CD14-positive monocyte (primary cell): ENCODE data around the gene AIFM1. TPM values are rescaled to one million over a fixed set of nuclear protein-coding genes. Genes with fewer than 3 reads are reported as not detected.

Source experiments
- DNase-seq, 3 donors: peaks; one replicate each; pipeline ENCODE4 v3.0.0-alpha.2; 2011 to 2022
- H2AFZ ChIP-seq: 2 replicates; pipeline ENCODE4 v1.6.0; 2012; ENCODE audit warnings: mild to moderate bottlenecking, low read depth, low read length, inconsistent platforms; ENCODE audit not compliant: insufficient read depth, poor library complexity, severe bottlenecking
- H3K27ac ChIP-seq, 2 donors: 1 replicate in 1 of 2; 2 replicates in 1 of 2; pipeline ENCODE4 v1.5.1; 2012 to 2013; ENCODE audit warnings: low read length in 2 of 2, control low read depth in 1 of 2, inconsistent platforms in 1 of 2, low read depth in 1 of 2, mild to moderate bottlenecking in 1 of 2
- H3K27me3 ChIP-seq, 2 donors: one replicate each; pipeline versions ENCODE4 v1.6.0 to v1.6.1; 2011 to 2013; ENCODE audit warnings: low read length in 2 of 2; ENCODE audit not compliant: control insufficient read depth in 2 of 2, insufficient read depth in 2 of 2
- H3K36me3 ChIP-seq, 2 donors: replicated peaks in 1 of 2; 1 replicate in 1 of 2; 2 replicates in 1 of 2; pipeline versions ENCODE4 v1.5.1 to v1.6.1; 2012 to 2013; ENCODE audit warnings: low read length in 2 of 2, control low read depth in 1 of 2, inconsistent platforms in 1 of 2, mild to moderate bottlenecking in 1 of 2; ENCODE audit not compliant: insufficient read depth in 2 of 2, control insufficient read depth in 1 of 2
- H3K4me1 ChIP-seq, 2 donors: 1 replicate in 1 of 2; 2 replicates in 1 of 2; pipeline versions ENCODE4 v1.5.1 to v1.6.1; 2012 to 2013; ENCODE audit warnings: low read length in 2 of 2, control low read depth in 1 of 2, inconsistent platforms in 1 of 2, mild to moderate bottlenecking in 1 of 2, moderate library complexity in 1 of 2; ENCODE audit not compliant: insufficient read depth in 2 of 2, control insufficient read depth in 1 of 2
- H3K4me2 ChIP-seq: replicated peaks from 2 replicates; pipeline ENCODE3; 2012; ENCODE audit warnings: low read length, moderate library complexity, mild to moderate bottlenecking; ENCODE audit not compliant: poor library complexity, severe bottlenecking; ENCODE audit errors: extremely low read depth
- H3K4me3 ChIP-seq, 3 experiments: fragments of 200-600 bp in 1 of 3; sonication (generic) in 1 of 3; replicated peaks in 1 of 3; 1 replicate in 2 of 3; 2 replicates in 1 of 3; pipeline ENCODE4 v1.5.1; 2011 to 2013; ENCODE audit warnings: low read length in 3 of 3, mild to moderate bottlenecking in 3 of 3, control low read depth in 2 of 3, low read depth in 2 of 3, inconsistent platforms in 1 of 3, moderate library complexity in 1 of 3
- H3K79me2 ChIP-seq: 2 replicates; pipeline ENCODE4 v1.6.0; 2012; ENCODE audit warnings: mild to moderate bottlenecking, control low read depth, inconsistent platforms, low read length, moderate library complexity; ENCODE audit not compliant: insufficient read depth
- H3K9ac ChIP-seq: 2 replicates; pipeline ENCODE4 v1.6.0; 2017; ENCODE audit warnings: low read length, mild to moderate bottlenecking; ENCODE audit not compliant: insufficient read depth, poor library complexity, severe bottlenecking
- H3K9me3 ChIP-seq, 2 donors: replicated peaks in 1 of 2; 1 replicate in 1 of 2; 2 replicates in 1 of 2; pipeline versions ENCODE4 v1.5.1 to v1.6.1; 2012 to 2013; ENCODE audit warnings: low read length in 2 of 2, control low read depth in 1 of 2; ENCODE audit not compliant: control insufficient read depth in 1 of 2, insufficient read depth in 1 of 2
- H4K20me1 ChIP-seq: 2 replicates; pipeline ENCODE4 v1.6.0; 2012; ENCODE audit warnings: mild to moderate bottlenecking, low read length, control low read depth, moderate library complexity; ENCODE audit not compliant: insufficient read depth
- H3K27ac Mint-ChIP-seq, 7 donors: one replicate each; pipeline ENCODE4 v1.8.0; 2020; ENCODE audit warnings: mild to moderate bottlenecking in 7 of 7, mixed read lengths in 7 of 7, moderate library complexity in 6 of 7, inconsistent platforms in 2 of 7
- H3K27me3 Mint-ChIP-seq, 3 donors: one replicate each; pipeline ENCODE4 v1.8.0; 2021 to 2022; ENCODE audit warnings: low read depth in 3 of 3, mild to moderate bottlenecking in 3 of 3, mixed read lengths in 3 of 3, moderate library complexity in 3 of 3, inconsistent platforms in 1 of 3
- H3K36me3 Mint-ChIP-seq, 2 donors: one replicate each; pipeline ENCODE4 v1.8.0; 2020; ENCODE audit warnings: mixed read lengths in 2 of 2, inconsistent platforms in 1 of 2, mild to moderate bottlenecking in 1 of 2
- H3K4me1 Mint-ChIP-seq: one replicate; pipeline ENCODE4 v1.8.0; 2020; ENCODE audit warnings: mild to moderate bottlenecking, mixed read lengths
- H3K4me3 Mint-ChIP-seq, 2 donors: one replicate each; pipeline ENCODE4 v1.8.0; 2020; ENCODE audit warnings: mild to moderate bottlenecking in 2 of 2, mixed read lengths in 2 of 2, moderate library complexity in 1 of 2
- H3K9me3 Mint-ChIP-seq, 7 donors: one replicate each; pipeline ENCODE4 v1.8.0; 2020 to 2022; ENCODE audit warnings: mixed read lengths in 7 of 7, mild to moderate bottlenecking in 6 of 7, moderate library complexity in 6 of 7, inconsistent platforms in 2 of 7
- CTCF ChIP-seq: fragments of 200-600 bp; IDR thresholded peaks from one replicate; pipeline ENCODE4 v1.8.0; 2022; ENCODE audit warnings: antibody characterized with exemption, mild to moderate bottlenecking
- WGBS: methylation state at CpG from one replicate; pipeline ENCODE4 v1.1.5; 2013; ENCODE audit warnings: missing lambda C conversion rate; ENCODE audit not compliant: insufficient coverage; 5-methylcytosine and 5-hydroxymethylcytosine counted together
- intact Hi-C, 2 donors: fragments of 100-400 bp; cut with micrococcal nuclease; formaldehyde crosslinking; loops; one replicate each; pipeline versions ENCODE4 v1.15.0 to v1.15.1; 2023
- polyA plus RNA-seq, 3 donors: library from polyadenylated mRNA; depleted of rRNA in 1 of 3; unstranded in 2 of 3; stranded (reverse) in 1 of 3; fragments of 300-500 nt in 2 of 3; fragments of >200 nt in 1 of 3; fragmentation: Illumina TruSeq in 2 of 3; gene quantifications; 1 replicate in 2 of 3; 2 replicates in 1 of 3; pipeline ENCODE4 v1.2.3, GENCODE V29; 2012 to 2021

AIFM1 gene
- polyA plus RNA-seq, 3 donors = 15.1 to 19.1 (median 18.6) TPM

GRCh38 chrX:130184168-130184567, 18.5 kb upstream of the AIFM1 start:
- H3K4me3 Mint-ChIP-seq = no peak overlapping the region
- Histone ChIP-seq H3K4me2 (no peak overlapping the region), H3K27ac (no peak overlapping the region)

GRCh38 chrX:130179579-130180215, 14.1 kb upstream of the AIFM1 start:
- no peaks in the 10 kb centered on the region for H3K36me3 Mint-ChIP-seq
- no peak overlapping the region for H3K9ac ChIP-seq

More at GRCh38 chrX:130184168-130184567, 18.5 kb upstream of the AIFM1 start:
- Mint-ChIP-seq H3K9me3 (peaks cover 0 to 2% (median 0%) of the 10 kb centered on the region in 7 donors), H3K4me1 (peaks cover 17% of the 10 kb centered on the region), H3K27me3 (peaks cover 0 to 6% (median 2%) of the 10 kb centered on the region in 3 donors), H3K36me3 (no peaks in the 10 kb centered on the region), H3K27ac (peak overlapping the region in 1 of 7 donors; percentile 51)
- 89% methylated on average over 3 of the region's 11 CpGs for WGBS
- Histone ChIP-seq H4K20me1 (no peaks in the 10 kb centered on the region), H3K9ac (no peak overlapping the region), H3K4me3 (no peak overlapping the region), H3K36me3 (no peaks in the 10 kb centered on the region), H3K27me3 (no peaks in the 10 kb centered on the region), H3K9me3 (no peaks in the 10 kb centered on the region), H2AFZ (no peak overlapping the region), H3K4me1 (no peaks in the 10 kb centered on the region), H3K79me2 (no peaks in the 10 kb centered on the region)
- no peak for TF ChIP-seq CTCF
- intact Hi-C loops = no loop called here
- DNase-seq = no peak

More at GRCh38 chrX:130179579-130180215, 14.1 kb upstream of the AIFM1 start:
- H3K27me3 ChIP-seq = no peaks in the 10 kb centered on the region
- H3K27ac Mint-ChIP-seq = peak overlapping the region in 1 of 7 donors; percentile 43
- H3K36me3 ChIP-seq = no peaks in the 10 kb centered on the region
- no peak overlapping the region for H3K4me3 ChIP-seq
- H3K4me2 ChIP-seq = no peak overlapping the region
- WGBS = 40% methylated on average over 2 of the region's 7 CpGs
- H3K27ac ChIP-seq = no peak overlapping the region
- H3K27me3 Mint-ChIP-seq = peaks cover 0 to 11% (median 0%) of the 10 kb centered on the region in 3 donors
- H2AFZ ChIP-seq = no peak overlapping the region
- peaks cover 0 to 2% (median 0%) of the 10 kb centered on the region in 7 donors for H3K9me3 Mint-ChIP-seq
- no peak for TF ChIP-seq CTCF
- H3K4me1 Mint-ChIP-seq = peaks cover 34% of the 10 kb centered on the region
- intact Hi-C loops = no loop called here
- H4K20me1 ChIP-seq = no peaks in the 10 kb centered on the region
- H3K4me3 Mint-ChIP-seq = no peak overlapping the region
- DNase-seq = peak in 1 of 3 donors; percentile 12
- H3K9me3 ChIP-seq = no peaks in the 10 kb centered on the region
- peaks cover 10 to 12% of the 10 kb centered on the region in 2 donors for H3K4me1 ChIP-seq
- H3K79me2 ChIP-seq = no peaks in the 10 kb centered on the region
